ENCODE measurements around the gene SPEN. TPM values are rescaled to one million over a fixed set of nuclear protein-coding genes. Genes with fewer than 3 reads are reported as not detected.

The SPEN gene
- total RNA-seq, 4 donors from 2014 or later, result 51.8 to 94.9 (median 61.5) TPM

DNA sequence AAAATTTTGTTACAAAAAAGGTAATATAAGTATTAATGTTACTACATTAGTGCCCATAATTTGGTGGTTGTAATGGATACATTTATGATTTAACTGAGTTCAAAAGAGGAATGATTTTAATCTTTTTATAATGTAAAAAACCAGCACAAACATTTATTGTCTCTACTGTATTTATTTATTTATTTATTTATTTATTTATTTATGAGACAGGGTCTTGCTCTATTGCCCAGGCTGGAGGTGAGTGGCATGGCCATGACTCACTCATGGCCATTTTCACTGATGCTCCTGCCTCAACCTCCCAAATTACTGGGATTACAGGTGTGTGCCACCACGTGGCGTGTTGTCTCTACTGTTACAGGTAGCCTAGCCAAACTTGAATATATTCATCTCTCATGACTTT is 21.9 kb downstream of the SPEN start:
- Histone ChIP-seq H3K4me1 (peaks cover 0 to 13% (median 0%) of the 10 kb centered on the region in 4 donors), H3K27me3 (no peaks in the 10 kb centered on the region), H3K4me3 (no peak overlapping the region), H3K27ac (no peak overlapping the region), H3K9me3 (no peaks in the 10 kb centered on the region), H3K36me3 (peaks cover 0 to 17% (median 0%) of the 10 kb centered on the region in 3 donors)
- TF ChIP-seq, protein P1, sequence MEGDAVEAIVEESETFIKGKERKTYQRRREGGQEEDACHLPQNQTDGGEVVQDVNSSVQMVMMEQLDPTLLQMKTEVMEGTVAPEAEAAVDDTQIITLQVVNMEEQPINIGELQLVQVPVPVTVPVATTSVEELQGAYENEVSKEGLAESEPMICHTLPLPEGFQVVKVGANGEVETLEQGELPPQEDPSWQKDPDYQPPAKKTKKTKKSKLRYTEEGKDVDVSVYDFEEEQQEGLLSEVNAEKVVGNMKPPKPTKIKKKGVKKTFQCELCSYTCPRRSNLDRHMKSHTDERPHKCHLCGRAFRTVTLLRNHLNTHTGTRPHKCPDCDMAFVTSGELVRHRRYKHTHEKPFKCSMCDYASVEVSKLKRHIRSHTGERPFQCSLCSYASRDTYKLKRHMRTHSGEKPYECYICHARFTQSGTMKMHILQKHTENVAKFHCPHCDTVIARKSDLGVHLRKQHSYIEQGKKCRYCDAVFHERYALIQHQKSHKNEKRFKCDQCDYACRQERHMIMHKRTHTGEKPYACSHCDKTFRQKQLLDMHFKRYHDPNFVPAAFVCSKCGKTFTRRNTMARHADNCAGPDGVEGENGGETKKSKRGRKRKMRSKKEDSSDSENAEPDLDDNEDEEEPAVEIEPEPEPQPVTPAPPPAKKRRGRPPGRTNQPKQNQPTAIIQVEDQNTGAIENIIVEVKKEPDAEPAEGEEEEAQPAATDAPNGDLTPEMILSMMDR (IDR thresholded peaks at IDR 0.05), result no peak
- no peak for TF ChIP-seq POLR2A (IDR thresholded peaks at IDR 0.05)
- DNase-seq, result no peak

DNA sequence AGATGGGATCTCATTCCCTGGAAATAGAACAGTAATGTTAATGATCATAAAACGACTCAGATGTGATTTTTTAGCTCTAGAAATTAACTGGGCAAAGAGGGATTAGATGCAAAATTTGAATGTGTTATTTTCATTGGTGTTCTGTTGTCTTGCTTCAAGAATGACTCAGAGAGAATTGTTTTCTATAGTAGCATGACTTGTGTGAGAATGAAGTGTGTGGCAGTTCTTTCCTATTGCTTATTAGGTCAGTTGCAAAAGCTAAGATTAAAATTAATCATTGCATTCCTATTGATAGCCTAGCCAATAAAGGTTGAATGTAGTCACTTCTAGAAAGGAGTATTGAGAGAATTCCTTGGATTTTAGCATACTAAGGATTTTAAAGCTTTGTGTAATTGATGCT is 22.9 kb downstream of the SPEN start:
- no peak for DNase-seq
- peaks cover 0 to 17% (median 0%) of the 10 kb centered on the region in 3 donors for H3K36me3 ChIP-seq
- TF ChIP-seq POLR2A (IDR thresholded peaks at IDR 0.05), result no peak
- TF ChIP-seq, protein P1 (IDR thresholded peaks at IDR 0.05), result no peak

DNA sequence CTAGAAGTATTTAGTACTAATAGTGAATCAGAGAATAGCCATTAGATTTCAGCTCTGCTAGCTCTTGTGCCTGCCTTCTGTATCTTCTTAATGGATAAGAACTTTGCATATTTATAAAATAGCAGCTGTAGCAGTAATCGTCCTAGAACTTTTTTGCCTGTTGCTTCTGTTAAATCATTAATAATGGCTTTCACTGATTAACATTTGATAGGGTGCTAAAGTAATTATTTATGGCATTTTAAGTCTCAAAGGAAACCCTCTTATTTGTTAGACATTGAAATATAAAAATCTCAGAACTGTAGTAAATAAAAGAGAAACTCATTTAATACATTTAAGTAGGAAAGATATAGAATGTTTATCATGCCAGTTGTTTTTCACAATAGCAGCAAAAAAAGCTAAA is 27.0 kb downstream of the SPEN start:
- peaks cover 0 to 9% (median 0%) of the 10 kb centered on the region in 4 donors for H3K4me1 ChIP-seq
- H3K27ac ChIP-seq, result no peak overlapping the region
- peaks cover 0 to 34% (median 0%) of the 10 kb centered on the region in 3 donors for H3K36me3 ChIP-seq
- DNase-seq, result no peak
- no peaks in the 10 kb centered on the region for H3K9me3 ChIP-seq
- TF ChIP-seq POLR2A (IDR thresholded peaks at IDR 0.05), result no peak
- TF ChIP-seq, protein P1 (IDR thresholded peaks at IDR 0.05), result no peak
- no peak overlapping the region for H3K4me3 ChIP-seq
- no peaks in the 10 kb centered on the region for H3K27me3 ChIP-seq

More for the DNA sequence above, 22.9 kb downstream of the SPEN start:
- H3K4me1 ChIP-seq, result peaks cover 0 to 13% (median 0%) of the 10 kb centered on the region in 4 donors
- no peak overlapping the region for H3K4me3 ChIP-seq
- no peak overlapping the region for H3K27ac ChIP-seq
- H3K27me3 ChIP-seq, result no peaks in the 10 kb centered on the region
- H3K9me3 ChIP-seq, result no peaks in the 10 kb centered on the region

DNA sequence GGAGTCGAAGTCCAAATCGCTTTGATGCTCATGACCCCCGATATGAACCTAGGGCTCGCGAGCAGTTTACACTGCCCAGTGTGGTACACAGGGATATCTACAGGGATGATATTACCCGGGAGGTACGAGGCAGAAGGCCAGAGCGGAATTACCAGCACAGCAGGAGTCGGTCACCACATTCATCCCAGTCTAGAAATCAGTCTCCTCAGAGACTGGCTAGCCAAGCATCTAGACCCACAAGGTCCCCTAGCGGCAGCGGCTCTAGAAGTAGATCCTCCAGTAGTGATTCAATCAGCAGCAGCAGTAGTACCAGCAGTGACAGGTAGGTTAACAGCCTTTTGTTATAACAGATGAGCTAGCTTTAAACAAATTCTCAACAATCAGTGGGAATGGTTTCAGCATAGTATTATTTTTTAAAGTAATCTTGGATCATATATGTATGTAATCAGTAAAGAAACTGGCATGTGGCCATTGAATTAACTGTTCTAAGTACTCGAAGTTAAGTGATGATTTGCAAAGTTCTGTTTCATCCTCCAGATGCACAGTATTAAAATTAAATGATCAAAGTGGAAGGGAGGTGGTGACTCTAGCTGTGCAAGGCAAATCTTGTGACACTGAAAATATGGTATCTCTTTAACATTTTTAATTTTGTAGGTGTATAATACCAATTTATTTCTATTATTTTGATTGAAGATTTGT is 29.0 kb downstream of the SPEN start:
- DNase-seq, result peak in 1 of 3 donors; percentile 34
- H3K36me3 ChIP-seq, result peaks cover 0 to 44% (median 0%) of the 10 kb centered on the region in 3 donors
- TF ChIP-seq, protein P1 (IDR thresholded peaks at IDR 0.05), result peak in 3 of 6 experiments; percentile 6 to 16 (median 8)
- TF ChIP-seq POLR2A (IDR thresholded peaks at IDR 0.05), result no peak
- no peaks in the 10 kb centered on the region for H3K4me1 ChIP-seq
- no peaks in the 10 kb centered on the region for H3K27me3 ChIP-seq
- no peaks in the 10 kb centered on the region for H3K9me3 ChIP-seq
- H3K4me3 ChIP-seq, result no peak overlapping the region
- H3K27ac ChIP-seq, result no peak overlapping the region

DNA sequence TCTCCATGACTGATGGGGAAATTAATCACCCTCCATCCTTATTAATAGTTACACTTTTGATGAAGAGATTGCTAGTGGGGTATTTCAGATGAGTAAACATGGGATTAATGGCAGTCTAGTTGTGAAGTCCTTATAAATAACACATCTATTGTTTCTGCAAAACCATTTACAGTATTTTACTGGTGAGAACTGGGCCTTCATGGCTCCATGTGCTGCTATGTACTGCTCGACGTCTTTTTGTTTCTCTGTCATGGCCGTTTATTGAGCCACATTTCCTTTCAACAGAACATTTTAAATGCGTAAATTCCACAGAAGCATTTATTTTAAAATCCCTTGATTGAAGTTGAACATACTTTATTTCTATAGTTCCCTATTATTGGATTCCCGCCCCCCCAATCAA is 34.5 kb downstream of the SPEN start:
- Histone ChIP-seq H3K36me3 (peaks cover 0 to 13% (median 0%) of the 10 kb centered on the region in 3 donors), H3K27ac (no peak overlapping the region), H3K4me1 (peaks cover 0 to 16% (median 4%) of the 10 kb centered on the region in 4 donors), H3K4me3 (no peak overlapping the region), H3K9me3 (no peaks in the 10 kb centered on the region), H3K27me3 (no peaks in the 10 kb centered on the region)
- TF ChIP-seq, protein P1 (IDR thresholded peaks at IDR 0.05), result no peak
- no peak for TF ChIP-seq POLR2A (IDR thresholded peaks at IDR 0.05)
- no peak for DNase-seq
